HL-60/S4 treated with retinoic acid at 250 ng/mL for 4 days and 3 days (cell line): ENCODE results near the gene EFNA2.
"Not testable (repeated sequence)": the region's sequence is repeated elsewhere in the genome, so short reads cannot be mapped to it uniquely, and the experiment has no call there.

Experiments
- in situ Hi-C: fragments of 300-500 bp; cut with MboI; formaldehyde crosslinking; loops from 2 replicates; pipeline ENCODE4 v1.7.0; 2022; ENCODE audit warnings: low sequenced_read_pairs

Gene EFNA2

GRCh38 chr19:1285737-1286360, at the start of gene EFNA2:
Gene EFNA2, plus strand, starts transcription at chr19:1285873. Its CDS starts 296 bp downstream, at chr19:1286169.
- in situ Hi-C loops: no loop called here

GRCh38 chr19:1236576-1236975, 49.1 kb upstream of the EFNA2 start:
- in situ Hi-C loops: no loop called here

GRCh38 chr19:1237027-1237659, 48.5 kb upstream of the EFNA2 start:
- in situ Hi-C loops: no loop called here

- in situ Hi-C loops: no loop called here
Measured at GRCh38 chr19:1237754-1238368, 47.8 kb upstream of the EFNA2 start, which contains the start of gene CBARP. Gene CBARP, minus strand, starts transcription at chr19:1238005. Its CDS starts 1,905 bp downstream, at chr19:1236100.

- in situ Hi-C loops: no loop called here
Measured at GRCh38 chr19:1238369-1239303, 47.0 kb upstream of the EFNA2 start.

GRCh38 chr19:1239420-1239795, 46.3 kb upstream of the EFNA2 start:
- in situ Hi-C loops: no loop called here

GRCh38 chr19:1239796-1240737, 45.6 kb upstream of the EFNA2 start:
- in situ Hi-C loops: no loop called here

- in situ Hi-C loops: no loop called here
Measured at GRCh38 chr19:1240925-1241324, 44.7 kb upstream of the EFNA2 start.

- in situ Hi-C loops: no loop called here
Measured at GRCh38 chr19:1241417-1242095, 44.1 kb upstream of the EFNA2 start, which contains the start of gene ATP5F1D. Gene ATP5F1D, plus strand, starts transcription at chr19:1241751. Its CDS starts 100 bp downstream, at chr19:1241851.

GRCh38 chr19:1243768-1244692, 41.6 kb upstream of the EFNA2 start:
- in situ Hi-C loops: no loop called here

- in situ Hi-C loops: no loop called here
Measured at GRCh38 chr19:1244693-1245451, 40.8 kb upstream of the EFNA2 start.

GRCh38 chr19:1245494-1246264, 40.0 kb upstream of the EFNA2 start:
- in situ Hi-C loops: no loop called here

GRCh38 chr19:1246265-1247087, 39.2 kb upstream of the EFNA2 start:
- in situ Hi-C loops: not testable (repeated sequence)

- in situ Hi-C loops: no loop called here
Measured at GRCh38 chr19:1247748-1248138, 37.9 kb upstream of the EFNA2 start.

- in situ Hi-C loops: no loop called here
Measured at GRCh38 chr19:1248139-1248785, 37.4 kb upstream of the EFNA2 start, which contains the start of gene MIDN. Gene MIDN, plus strand, starts transcription at chr19:1248583. Its CDS starts 1,714 bp downstream, at chr19:1250297.
